Activated naive CD4-positive, alpha-beta T cell treated with anti-CD3 and anti-CD28 coated beads for 36 hours (primary cell): ENCODE results near the gene F8. TPM values are rescaled to one million over a fixed set of nuclear protein-coding genes. Genes with fewer than 3 reads are reported as not detected.
"Not testable (repeated sequence)": the region's sequence is repeated elsewhere in the genome, so short reads cannot be mapped to it uniquely, and the experiment has no call there.

ENCODE experiments used
- CTCF ChIA-PET: fragments of 350-600 bp; sonication (Branson Sonifier 250); formaldehyde crosslinking; loops from one replicate; lab custom pipeline; 2021; ENCODE audit warnings: antibody characterized with exemption; lab: Charles Lee
- DNase-seq: peaks from one replicate; pipeline ENCODE4 v3.0.0-alpha.2; 2020
- H3K27ac Mint-ChIP-seq: one replicate; pipeline ENCODE4 v1.8.0; 2021; ENCODE audit warnings: mild to moderate bottlenecking, mixed read lengths
- H3K27me3 Mint-ChIP-seq: one replicate; pipeline ENCODE4 v1.8.0; 2021; ENCODE audit warnings: low read depth, mixed read lengths
- H3K36me3 Mint-ChIP-seq: one replicate; pipeline ENCODE4 v1.8.0; 2021; ENCODE audit warnings: low read depth, mixed read lengths
- H3K4me1 Mint-ChIP-seq: one replicate; pipeline ENCODE4 v1.8.0; 2021; ENCODE audit warnings: low read depth, mixed read lengths
- H3K4me3 Mint-ChIP-seq: one replicate; pipeline ENCODE4 v1.8.0; 2021; ENCODE audit warnings: mild to moderate bottlenecking, moderate library complexity, mixed read lengths
- H3K9me3 Mint-ChIP-seq: one replicate; pipeline ENCODE4 v1.8.0; 2021; ENCODE audit warnings: mixed read lengths
- intact Hi-C: fragments of 100-400 bp; cut with micrococcal nuclease; formaldehyde crosslinking; loops from one replicate; pipeline ENCODE4 v1.15.1; 2023
- total RNA-seq, 2 experiments: library from RNA; stranded (reverse); gene quantifications; one replicate each; pipeline ENCODE4 v1.2.3, GENCODE V29; 2021

The F8 gene
- total RNA-seq, 2 experiments from 2014 or later = 4.1 to 4.6 TPM

- CTCF ChIA-PET = no interaction called here
Observed at GRCh38 chrX:154892296-154892695, 130.2 kb downstream of the F8 start.

GRCh38 chrX:154890990-154891639, 131.4 kb downstream of the F8 start:
- Mint-ChIP-seq H3K36me3 (no peaks in the 10 kb centered on the region), H3K4me1 (peaks cover 4% of the 10 kb centered on the region), H3K27me3 (no peaks in the 10 kb centered on the region), H3K9me3 (no peaks in the 10 kb centered on the region), H3K4me3 (no peak overlapping the region), H3K27ac (no peak overlapping the region)
- intact Hi-C loops = no loop called here
- CTCF ChIA-PET = interaction anchor here (0.7 kb wide), 1 partner anchor 26 kb away, joined by 3 read pairs; no protein-coding TSS in a partner anchor
- DNase-seq = no peak

More at GRCh38 chrX:154892296-154892695, 130.2 kb downstream of the F8 start:
- Mint-ChIP-seq H3K27me3 (no peaks in the 10 kb centered on the region), H3K4me3 (no peak overlapping the region), H3K27ac (no peak overlapping the region), H3K36me3 (no peaks in the 10 kb centered on the region), H3K9me3 (no peaks in the 10 kb centered on the region), H3K4me1 (peaks cover 4% of the 10 kb centered on the region)
- intact Hi-C loops = no loop called here
- DNase-seq = no peak

- H3K4me3 Mint-ChIP-seq, CTCF ChIA-PET, H3K9me3 Mint-ChIP-seq, DNase-seq, H3K27me3 Mint-ChIP-seq, intact Hi-C loops, H3K4me1 Mint-ChIP-seq, H3K27ac Mint-ChIP-seq, H3K36me3 Mint-ChIP-seq: not testable (repeated sequence)
Observed at GRCh38 chrX:154886789-154887221, 135.7 kb downstream of the F8 start.

- H3K27me3 Mint-ChIP-seq, H3K27ac Mint-ChIP-seq, H3K36me3 Mint-ChIP-seq, intact Hi-C loops, H3K4me3 Mint-ChIP-seq, H3K4me1 Mint-ChIP-seq, H3K9me3 Mint-ChIP-seq, CTCF ChIA-PET: not testable (repeated sequence)
- DNase-seq = peak; percentile 60
Observed at GRCh38 chrX:154886069-154886788, 136.3 kb downstream of the F8 start, which contains the start of gene F8A1. TSS of gene F8A1 (plus strand) at chrX:154886355. CDS start at chrX:154886375, 20 bp downstream.

GRCh38 chrX:154885549-154885948, 137.0 kb downstream of the F8 start:
- H3K4me1 Mint-ChIP-seq, H3K27me3 Mint-ChIP-seq, H3K36me3 Mint-ChIP-seq, H3K9me3 Mint-ChIP-seq, H3K4me3 Mint-ChIP-seq, CTCF ChIA-PET, H3K27ac Mint-ChIP-seq, intact Hi-C loops: not testable (repeated sequence)
- peak; percentile 10 for DNase-seq

GRCh38 chrX:154885057-154885456, 137.5 kb downstream of the F8 start:
- intact Hi-C loops, DNase-seq, H3K4me1 Mint-ChIP-seq, H3K9me3 Mint-ChIP-seq, H3K27ac Mint-ChIP-seq, H3K4me3 Mint-ChIP-seq, H3K36me3 Mint-ChIP-seq, H3K27me3 Mint-ChIP-seq, CTCF ChIA-PET: not testable (repeated sequence)

- H3K4me1 Mint-ChIP-seq, H3K36me3 Mint-ChIP-seq, H3K9me3 Mint-ChIP-seq, H3K27me3 Mint-ChIP-seq, H3K4me3 Mint-ChIP-seq, intact Hi-C loops, H3K27ac Mint-ChIP-seq, CTCF ChIA-PET, DNase-seq: not testable (repeated sequence)
Observed at GRCh38 chrX:154884069-154884468, 138.5 kb downstream of the F8 start.

- H3K27me3 Mint-ChIP-seq = no peaks in the 10 kb centered on the region
- CTCF ChIA-PET = no interaction called here
- no peak overlapping the region for H3K4me3 Mint-ChIP-seq
- H3K4me1 Mint-ChIP-seq = no peaks in the 10 kb centered on the region
- intact Hi-C loops = no loop called here
- no peak overlapping the region for H3K27ac Mint-ChIP-seq
- no peaks in the 10 kb centered on the region for H3K36me3 Mint-ChIP-seq
- H3K9me3 Mint-ChIP-seq = peaks cover 10% of the 10 kb centered on the region
- no peak for DNase-seq
Observed at GRCh38 chrX:154873329-154873728, 149.2 kb downstream of the F8 start.

GRCh38 chrX:154868522-154868921, 154.0 kb downstream of the F8 start:
- H3K36me3 Mint-ChIP-seq, H3K4me3 Mint-ChIP-seq, intact Hi-C loops, DNase-seq, H3K4me1 Mint-ChIP-seq, H3K27me3 Mint-ChIP-seq, H3K27ac Mint-ChIP-seq: not testable (repeated sequence)
- CTCF ChIA-PET = interaction anchor here (0.8 to 1.1 kb wide), 2 partner anchors 13 to 47 kb away, joined by 3 to 4 read pairs; no protein-coding TSS in a partner anchor
- H3K9me3 Mint-ChIP-seq = peaks cover 20% of the 10 kb centered on the region

GRCh38 chrX:154855256-154855655, 167.3 kb downstream of the F8 start:
- no peaks in the 10 kb centered on the region for H3K27me3 Mint-ChIP-seq
- intact Hi-C loops = no loop called here
- no peak overlapping the region for H3K4me3 Mint-ChIP-seq
- H3K9me3 Mint-ChIP-seq = no peaks in the 10 kb centered on the region
- no peak overlapping the region for H3K27ac Mint-ChIP-seq
- CTCF ChIA-PET = interaction anchor here (1.1 kb wide), 1 partner anchor 14 kb away, joined by 4 read pairs; no protein-coding TSS in a partner anchor
- DNase-seq = no peak
- no peaks in the 10 kb centered on the region for H3K4me1 Mint-ChIP-seq
- no peaks in the 10 kb centered on the region for H3K36me3 Mint-ChIP-seq

GRCh38 chrX:154850957-154851611, 171.4 kb downstream of the F8 start:
- CTCF ChIA-PET = no interaction called here
- Mint-ChIP-seq H3K4me3 (no peak overlapping the region), H3K36me3 (no peaks in the 10 kb centered on the region), H3K27me3 (no peaks in the 10 kb centered on the region), H3K9me3 (no peaks in the 10 kb centered on the region), H3K27ac (no peak overlapping the region), H3K4me1 (no peaks in the 10 kb centered on the region)
- no peak for DNase-seq
- intact Hi-C loops = no loop called here

- no peaks in the 10 kb centered on the region for H3K9me3 Mint-ChIP-seq
- H3K27ac Mint-ChIP-seq = no peak overlapping the region
- no peak overlapping the region for H3K4me3 Mint-ChIP-seq
- H3K27me3 Mint-ChIP-seq = no peaks in the 10 kb centered on the region
- H3K4me1 Mint-ChIP-seq = no peaks in the 10 kb centered on the region
- no peaks in the 10 kb centered on the region for H3K36me3 Mint-ChIP-seq
- intact Hi-C loops = loop anchor here (1.0 to 2.0 kb wide), 3 partner anchors 78 to 122 kb away; partner anchors contain the start of gene DKC1
- CTCF ChIA-PET = interaction anchor here (0.8 to 1.2 kb wide), 5 partner anchors 10 to 247 kb away, joined by 3 to 4 read pairs (median 3); partner anchors contain the start of gene DKC1
- peak; percentile 8 for DNase-seq
Observed at GRCh38 chrX:154840856-154841255, 181.7 kb downstream of the F8 start.
